Thoracic aorta (tissue), 2 donors: ENCODE measurements around the gene RTN4R. TPM values are rescaled to one million over a fixed set of nuclear protein-coding genes. Genes with fewer than 3 reads are reported as not detected.

Experiments used
- ATAC-seq: fragments of 150-250 bp; one replicate; pipeline ENCODE4 v1.8.0; 2017; ENCODE audit warnings: low read depth; ENCODE audit not compliant: insufficient number of reproducible peaks, low FRiP score
- DNase-seq: peaks from one replicate; pipeline ENCODE4 v3.0.0-alpha.2; 2020; ENCODE audit warnings: low spot score
- H3K27ac ChIP-seq, 2 donors: fragments of 200-600 bp; sonication (generic); 1 replicate in 1 of 2; 2 replicates in 1 of 2; pipeline ENCODE4 v1.5.1; 2016; ENCODE audit warnings: mild to moderate bottlenecking in 2 of 2, moderate library complexity in 2 of 2
- H3K27me3 ChIP-seq: fragments of 200-600 bp; sonication (generic); replicated peaks from 2 replicates; pipeline ENCODE4 v1.6.0; 2016; ENCODE audit warnings: mild to moderate bottlenecking; ENCODE audit not compliant: insufficient read depth
- H3K36me3 ChIP-seq: fragments of 200-600 bp; sonication (generic); one replicate; pipeline ENCODE4 v1.5.1; 2016
- H3K4me1 ChIP-seq, 2 donors: fragments of 200-600 bp; sonication (generic); 1 replicate in 1 of 2; 2 replicates in 1 of 2; pipeline versions ENCODE4 v1.5.1 to v1.6.0; 2016; ENCODE audit warnings: low read depth in 2 of 2, mild to moderate bottlenecking in 1 of 2; ENCODE audit not compliant: control insufficient read depth in 1 of 2
- H3K4me3 ChIP-seq: fragments of 200-600 bp; sonication (generic); 2 replicates; pipeline ENCODE4 v1.5.1; 2016; ENCODE audit warnings: mild to moderate bottlenecking
- H3K9me3 ChIP-seq: fragments of 200-600 bp; sonication (generic); 2 replicates; pipeline ENCODE4 v1.5.1; 2016
- total RNA-seq, 2 donors: library from RNA; depleted of rRNA; stranded (reverse); fragments of >200 nt; gene quantifications; one replicate each; pipeline versions ENCODE4 v1.1.0 to v1.2.3, GENCODE V29; 2016
- TF ChIP-seq, protein P1 (sequence below): fragments of 200-600 bp; sonication (generic); IDR thresholded peaks from one replicate; pipeline ENCODE4 v1.5.1; 2019; ENCODE audit warnings: antibody characterized with exemption

RTN4R gene
- total RNA-seq, 2 donors from 2014 or later: 7.4 TPM; not detected in 1

DNA sequence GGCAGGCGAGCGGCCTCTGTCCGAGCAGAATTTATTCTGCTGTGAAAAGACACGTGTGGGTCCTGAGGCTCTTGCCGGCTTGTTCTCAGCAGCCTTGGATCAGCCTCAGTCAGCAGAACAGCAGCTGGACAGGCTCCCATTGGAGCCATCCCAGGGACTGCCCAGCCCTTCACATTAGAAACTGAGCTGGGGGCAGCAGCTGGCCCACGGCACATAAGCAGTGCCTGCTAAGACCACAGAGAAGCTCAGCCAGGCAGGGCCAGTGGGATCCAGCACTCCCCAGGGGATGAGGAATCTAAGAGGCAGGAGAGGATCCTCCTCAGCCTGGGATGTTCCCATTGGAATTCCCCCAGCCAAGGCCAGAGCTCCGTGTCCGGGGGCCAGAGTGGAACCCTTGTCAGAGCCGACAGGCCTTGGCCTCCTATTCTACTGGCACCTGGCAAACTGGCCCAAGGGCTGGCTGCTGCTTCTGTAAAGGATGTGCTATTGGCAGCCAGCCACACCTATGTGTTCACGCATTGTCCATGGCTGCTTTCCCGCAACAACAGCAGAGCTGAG lies 18.2 kb downstream of the RTN4R start:
- Histone ChIP-seq H3K27me3 (no peaks in the 10 kb centered on the region), H3K4me1 (peaks cover 0 to 10% of the 10 kb centered on the region in 2 donors), H3K4me3 (no peak overlapping the region), H3K36me3 (no peaks in the 10 kb centered on the region), H3K27ac (no peak overlapping the region), H3K9me3 (no peaks in the 10 kb centered on the region)
- DNase-seq (no peak), ATAC-seq (no peak)
- TF ChIP-seq, protein P1, sequence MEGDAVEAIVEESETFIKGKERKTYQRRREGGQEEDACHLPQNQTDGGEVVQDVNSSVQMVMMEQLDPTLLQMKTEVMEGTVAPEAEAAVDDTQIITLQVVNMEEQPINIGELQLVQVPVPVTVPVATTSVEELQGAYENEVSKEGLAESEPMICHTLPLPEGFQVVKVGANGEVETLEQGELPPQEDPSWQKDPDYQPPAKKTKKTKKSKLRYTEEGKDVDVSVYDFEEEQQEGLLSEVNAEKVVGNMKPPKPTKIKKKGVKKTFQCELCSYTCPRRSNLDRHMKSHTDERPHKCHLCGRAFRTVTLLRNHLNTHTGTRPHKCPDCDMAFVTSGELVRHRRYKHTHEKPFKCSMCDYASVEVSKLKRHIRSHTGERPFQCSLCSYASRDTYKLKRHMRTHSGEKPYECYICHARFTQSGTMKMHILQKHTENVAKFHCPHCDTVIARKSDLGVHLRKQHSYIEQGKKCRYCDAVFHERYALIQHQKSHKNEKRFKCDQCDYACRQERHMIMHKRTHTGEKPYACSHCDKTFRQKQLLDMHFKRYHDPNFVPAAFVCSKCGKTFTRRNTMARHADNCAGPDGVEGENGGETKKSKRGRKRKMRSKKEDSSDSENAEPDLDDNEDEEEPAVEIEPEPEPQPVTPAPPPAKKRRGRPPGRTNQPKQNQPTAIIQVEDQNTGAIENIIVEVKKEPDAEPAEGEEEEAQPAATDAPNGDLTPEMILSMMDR: no peak

GRCh38 chr22:20248461-20248978 lies 19.6 kb downstream of the RTN4R start:
- no peak for DNase-seq
- no peaks in the 10 kb centered on the region for H3K36me3 ChIP-seq
- no peak overlapping the region for H3K4me3 ChIP-seq
- ATAC-seq: no peak
- no peak overlapping the region for H3K27ac ChIP-seq
- H3K9me3 ChIP-seq: no peaks in the 10 kb centered on the region
- peaks cover 0 to 16% of the 10 kb centered on the region in 2 donors for H3K4me1 ChIP-seq
- H3K27me3 ChIP-seq: no peaks in the 10 kb centered on the region
- TF ChIP-seq, protein P1: no peak

DNA sequence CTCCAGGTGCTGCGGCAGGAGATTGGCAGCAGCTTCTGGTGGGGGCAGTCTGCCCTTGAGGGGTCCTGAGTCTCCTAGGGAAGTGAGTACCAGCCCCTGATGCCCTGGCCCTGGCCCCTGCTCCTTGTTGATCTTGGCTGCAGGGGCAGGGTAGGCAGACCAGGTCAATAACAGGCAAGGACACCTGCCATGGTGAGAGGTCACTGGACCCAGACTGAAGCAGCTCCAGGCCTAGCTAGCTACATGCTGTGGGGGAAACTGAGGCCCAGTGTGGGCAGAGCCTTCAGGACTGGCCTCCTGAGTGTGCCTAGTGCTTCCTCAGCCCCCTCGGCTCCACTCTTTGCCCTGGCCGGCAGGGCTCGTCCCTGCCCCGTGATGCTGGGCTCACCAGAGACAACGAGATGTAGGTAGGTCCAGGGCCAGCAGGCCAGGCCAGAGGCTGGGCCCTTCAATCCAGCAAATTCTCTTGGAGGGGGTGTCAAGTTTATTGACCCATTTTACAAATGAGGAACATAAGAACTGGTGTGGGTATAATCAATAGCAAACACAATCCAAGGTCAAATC lies 20.4 kb downstream of the RTN4R start:
- Histone ChIP-seq H3K9me3 (no peaks in the 10 kb centered on the region), H3K4me3 (no peak overlapping the region), H3K36me3 (no peaks in the 10 kb centered on the region), H3K27me3 (no peaks in the 10 kb centered on the region), H3K4me1 (peaks cover 0 to 25% of the 10 kb centered on the region in 2 donors), H3K27ac (no peak overlapping the region)
- no peak for ATAC-seq
- DNase-seq: no peak
- TF ChIP-seq, protein P1: no peak

GRCh38 chr22:20247010-20247505 lies 21.1 kb downstream of the RTN4R start:
- H3K9me3 ChIP-seq: no peaks in the 10 kb centered on the region
- ATAC-seq (no peak), DNase-seq (no peak)
- no peaks in the 10 kb centered on the region for H3K36me3 ChIP-seq
- TF ChIP-seq, protein P1: no peak
- peaks cover 0 to 27% of the 10 kb centered on the region in 2 donors for H3K4me1 ChIP-seq
- H3K4me3 ChIP-seq: no peak overlapping the region
- no peaks in the 10 kb centered on the region for H3K27me3 ChIP-seq
- no peak overlapping the region for H3K27ac ChIP-seq

DNA sequence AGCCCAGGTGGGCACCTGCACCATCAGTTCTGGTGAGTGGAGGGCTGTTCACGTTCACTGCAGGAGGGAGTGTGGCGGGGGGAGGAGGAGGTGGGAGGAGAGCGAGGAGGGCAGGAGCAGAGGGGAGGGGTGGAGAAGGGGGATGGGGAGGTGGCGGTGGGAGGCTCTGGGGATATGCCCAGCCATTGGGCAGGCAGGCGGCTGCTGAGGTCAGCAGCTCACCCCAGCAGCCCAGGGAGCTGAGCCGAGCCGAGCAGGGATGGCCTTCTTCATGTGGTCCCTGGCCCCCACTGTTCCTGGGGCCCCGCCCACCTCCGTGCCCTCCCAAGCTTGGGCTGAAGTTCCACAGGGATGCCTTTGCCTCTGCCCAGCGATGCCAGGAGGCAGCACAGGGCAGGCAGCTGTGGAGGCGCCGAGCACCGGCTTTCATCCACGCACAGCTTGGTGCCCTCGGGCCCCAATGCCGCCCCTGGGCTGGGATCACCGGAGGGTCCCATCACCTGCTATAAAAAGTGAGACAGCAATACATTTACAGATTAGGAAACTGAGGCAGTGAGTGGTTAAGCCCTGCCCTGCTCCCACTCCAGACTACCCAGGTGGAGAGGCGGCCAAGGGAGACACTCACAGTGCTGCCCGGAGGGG lies 21.6 kb downstream of the RTN4R start:
- Histone ChIP-seq H3K27me3 (no peaks in the 10 kb centered on the region), H3K4me3 (no peak overlapping the region), H3K36me3 (no peaks in the 10 kb centered on the region), H3K4me1 (peaks cover 0 to 27% of the 10 kb centered on the region in 2 donors), H3K9me3 (no peaks in the 10 kb centered on the region), H3K27ac (no peak overlapping the region)
- no peak for ATAC-seq
- TF ChIP-seq, protein P1: no peak
- no peak for DNase-seq
